B cell (primary cell): ENCODE data around the gene KIF4A.

Experiments used
- EZH2 ChIP-seq: IDR thresholded peaks from 2 replicates; pipeline ENCODE4 v1.6.1; 2012; ENCODE audit warnings: borderline replicate concordance, low read depth, mild to moderate bottlenecking, moderate library complexity, low read length; ENCODE audit not compliant: insufficient read depth, poor library complexity, severe bottlenecking
- TF ChIP-seq, protein P1 (sequence below): fragments of 200-600 bp; IDR thresholded peaks from one replicate; pipeline ENCODE4 v1.8.0; 2022; ENCODE audit warnings: antibody characterized with exemption, mild to moderate bottlenecking

DNA sequence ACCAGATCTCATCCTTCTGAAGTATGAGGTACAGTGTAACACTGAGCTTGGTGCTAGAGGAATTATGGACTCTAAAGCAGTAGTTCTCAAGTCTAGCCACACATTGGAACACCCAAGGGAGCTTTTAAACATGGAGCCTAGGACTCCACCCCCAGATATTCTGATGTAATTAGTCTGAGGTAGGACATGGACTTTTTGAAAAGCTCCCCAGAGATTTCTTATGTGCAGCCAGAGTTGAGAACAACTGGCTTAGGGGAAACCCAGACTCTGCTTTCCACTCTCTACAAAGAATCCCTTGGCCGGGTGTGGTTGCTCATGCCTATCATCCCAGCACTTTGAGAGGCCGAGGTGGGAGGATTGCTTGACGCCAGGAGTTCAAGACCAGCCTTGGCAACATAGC is 121.6 kb downstream of the KIF4A start:
- TF ChIP-seq, protein P1, sequence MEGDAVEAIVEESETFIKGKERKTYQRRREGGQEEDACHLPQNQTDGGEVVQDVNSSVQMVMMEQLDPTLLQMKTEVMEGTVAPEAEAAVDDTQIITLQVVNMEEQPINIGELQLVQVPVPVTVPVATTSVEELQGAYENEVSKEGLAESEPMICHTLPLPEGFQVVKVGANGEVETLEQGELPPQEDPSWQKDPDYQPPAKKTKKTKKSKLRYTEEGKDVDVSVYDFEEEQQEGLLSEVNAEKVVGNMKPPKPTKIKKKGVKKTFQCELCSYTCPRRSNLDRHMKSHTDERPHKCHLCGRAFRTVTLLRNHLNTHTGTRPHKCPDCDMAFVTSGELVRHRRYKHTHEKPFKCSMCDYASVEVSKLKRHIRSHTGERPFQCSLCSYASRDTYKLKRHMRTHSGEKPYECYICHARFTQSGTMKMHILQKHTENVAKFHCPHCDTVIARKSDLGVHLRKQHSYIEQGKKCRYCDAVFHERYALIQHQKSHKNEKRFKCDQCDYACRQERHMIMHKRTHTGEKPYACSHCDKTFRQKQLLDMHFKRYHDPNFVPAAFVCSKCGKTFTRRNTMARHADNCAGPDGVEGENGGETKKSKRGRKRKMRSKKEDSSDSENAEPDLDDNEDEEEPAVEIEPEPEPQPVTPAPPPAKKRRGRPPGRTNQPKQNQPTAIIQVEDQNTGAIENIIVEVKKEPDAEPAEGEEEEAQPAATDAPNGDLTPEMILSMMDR, result no peak
- no peak for TF ChIP-seq EZH2
